Vagina (tissue), 2 donors: ENCODE results near the gene SETD3. TPM values are rescaled to one million over a fixed set of nuclear protein-coding genes. Genes with fewer than 3 reads are reported as not detected.
A peak's percentile ranks its signal among the peaks of the same experiment; 100 is the strongest.

Experiments used
- DNase-seq, 2 donors: peaks; one replicate each; pipeline ENCODE4 v3.0.0-alpha.2; 2017; ENCODE audit errors: extremely low spot score in 2 of 2
- H3K27ac ChIP-seq: fragments of 200-600 bp; sonication (generic); one replicate; pipeline ENCODE4 v1.5.1; 2019
- H3K27me3 ChIP-seq: fragments of 200-600 bp; sonication (generic); one replicate; pipeline ENCODE4 v1.5.1; 2019
- H3K36me3 ChIP-seq, 2 donors: fragments of 200-600 bp; sonication (generic); one replicate each; pipeline ENCODE4 v1.5.1; 2017 to 2019
- H3K4me1 ChIP-seq: fragments of 200-600 bp; sonication (generic); one replicate; pipeline ENCODE4 v1.5.1; 2019
- H3K4me3 ChIP-seq, 2 donors: fragments of 200-600 bp; sonication (generic); 1 replicate in 1 of 2; 2 replicates in 1 of 2; pipeline ENCODE4 v1.5.1; 2016 to 2019
- H3K9me3 ChIP-seq: fragments of 200-600 bp; sonication (generic); one replicate; pipeline ENCODE4 v1.5.1; 2019
- POLR2A ChIP-seq, 2 donors: fragments of 450-650 bp; IDR thresholded peaks; one replicate each; pipeline ENCODE4 v1.6.1; 2017; ENCODE audit warnings: antibody characterized with exemption in 2 of 2, mild to moderate bottlenecking in 2 of 2, moderate library complexity in 2 of 2
- POLR2AphosphoS5 ChIP-seq, 2 donors: sonication (generic); formaldehyde crosslinking; IDR thresholded peaks; one replicate each; pipeline ENCODE4 v1.9.0; 2017; ENCODE audit warnings: antibody characterized with exemption in 2 of 2, mild to moderate bottlenecking in 2 of 2, low read depth in 1 of 2; ENCODE audit not compliant: insufficient read depth in 1 of 2
- intact Hi-C: fragments of 100-400 bp; cut with DNase I; formaldehyde crosslinking; loops from one replicate; pipeline ENCODE4 v1.15.1; 2023
- total RNA-seq: library from RNA; depleted of rRNA; stranded (reverse); fragments of >200 nt; gene quantifications from one replicate; pipeline ENCODE4 v1.2.3, GENCODE V29; 2016
- TF ChIP-seq, protein P1 (sequence below), 3 experiments: fragments of 450-650 bp in 2 of 3; fragments of 200-600 bp in 1 of 3; sonication (generic) in 1 of 3; IDR thresholded peaks; one replicate each; pipeline ENCODE4 v1.5.1; 2017 to 2019; ENCODE audit warnings: antibody characterized with exemption in 3 of 3, mild to moderate bottlenecking in 2 of 3, moderate library complexity in 2 of 3

Gene SETD3
- total RNA-seq, 1 donor from 2014 or later, result 49.8 TPM

DNA sequence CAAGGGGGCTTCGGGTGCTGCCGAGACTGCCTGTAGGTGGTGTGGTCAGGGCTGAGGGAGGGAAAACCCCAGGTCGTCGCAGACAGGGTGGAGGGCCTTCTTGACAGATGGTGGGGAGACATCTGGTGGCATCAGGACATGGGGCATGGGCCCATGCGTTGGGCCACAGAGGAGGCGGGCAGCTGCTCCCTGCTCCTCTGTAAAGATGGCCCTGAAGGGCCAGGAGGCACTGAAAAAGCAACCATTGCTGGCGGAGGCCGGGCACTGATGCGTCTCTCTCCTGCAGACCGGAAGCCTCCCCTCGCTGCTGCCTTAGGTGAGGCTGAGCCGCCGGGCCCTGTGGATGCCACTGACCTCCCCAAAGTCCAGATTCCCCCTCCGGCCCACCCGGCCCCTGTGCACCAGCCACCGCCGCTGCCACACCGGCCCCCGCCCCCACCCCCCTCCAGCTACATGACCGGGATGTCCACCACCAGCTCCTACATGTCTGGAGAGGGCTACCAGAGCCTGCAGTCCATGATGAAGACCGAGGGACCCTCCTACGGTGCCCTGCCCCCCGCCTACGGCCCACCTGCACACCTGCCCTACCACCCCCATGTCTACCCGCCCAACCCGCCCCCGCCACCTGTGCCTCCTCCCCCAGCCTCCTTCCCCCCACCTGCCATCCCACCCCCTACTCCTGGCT is 29.4 kb upstream of the SETD3 start:
- Histone ChIP-seq H3K4me3 (no peak overlapping the region), H3K27me3 (no peaks in the 10 kb centered on the region), H3K4me1 (peaks cover 16% of the 10 kb centered on the region), H3K36me3 (peaks cover 0 to 71% of the 10 kb centered on the region in 2 donors), H3K27ac (no peak overlapping the region), H3K9me3 (no peaks in the 10 kb centered on the region)
- intact Hi-C loops, result no loop called here
- TF ChIP-seq POLR2AphosphoS5 (IDR thresholded peaks at IDR 0.05; ENCODE audit: insufficient read depth in 1 of 2, low read depth in 1 of 2) (no peak), POLR2A (IDR thresholded peaks at IDR 0.05) (no peak)
- TF ChIP-seq, protein P1, sequence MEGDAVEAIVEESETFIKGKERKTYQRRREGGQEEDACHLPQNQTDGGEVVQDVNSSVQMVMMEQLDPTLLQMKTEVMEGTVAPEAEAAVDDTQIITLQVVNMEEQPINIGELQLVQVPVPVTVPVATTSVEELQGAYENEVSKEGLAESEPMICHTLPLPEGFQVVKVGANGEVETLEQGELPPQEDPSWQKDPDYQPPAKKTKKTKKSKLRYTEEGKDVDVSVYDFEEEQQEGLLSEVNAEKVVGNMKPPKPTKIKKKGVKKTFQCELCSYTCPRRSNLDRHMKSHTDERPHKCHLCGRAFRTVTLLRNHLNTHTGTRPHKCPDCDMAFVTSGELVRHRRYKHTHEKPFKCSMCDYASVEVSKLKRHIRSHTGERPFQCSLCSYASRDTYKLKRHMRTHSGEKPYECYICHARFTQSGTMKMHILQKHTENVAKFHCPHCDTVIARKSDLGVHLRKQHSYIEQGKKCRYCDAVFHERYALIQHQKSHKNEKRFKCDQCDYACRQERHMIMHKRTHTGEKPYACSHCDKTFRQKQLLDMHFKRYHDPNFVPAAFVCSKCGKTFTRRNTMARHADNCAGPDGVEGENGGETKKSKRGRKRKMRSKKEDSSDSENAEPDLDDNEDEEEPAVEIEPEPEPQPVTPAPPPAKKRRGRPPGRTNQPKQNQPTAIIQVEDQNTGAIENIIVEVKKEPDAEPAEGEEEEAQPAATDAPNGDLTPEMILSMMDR (IDR thresholded peaks at IDR 0.05), result no peak
- peak in 1 of 2 donors; percentile 58 for DNase-seq

DNA sequence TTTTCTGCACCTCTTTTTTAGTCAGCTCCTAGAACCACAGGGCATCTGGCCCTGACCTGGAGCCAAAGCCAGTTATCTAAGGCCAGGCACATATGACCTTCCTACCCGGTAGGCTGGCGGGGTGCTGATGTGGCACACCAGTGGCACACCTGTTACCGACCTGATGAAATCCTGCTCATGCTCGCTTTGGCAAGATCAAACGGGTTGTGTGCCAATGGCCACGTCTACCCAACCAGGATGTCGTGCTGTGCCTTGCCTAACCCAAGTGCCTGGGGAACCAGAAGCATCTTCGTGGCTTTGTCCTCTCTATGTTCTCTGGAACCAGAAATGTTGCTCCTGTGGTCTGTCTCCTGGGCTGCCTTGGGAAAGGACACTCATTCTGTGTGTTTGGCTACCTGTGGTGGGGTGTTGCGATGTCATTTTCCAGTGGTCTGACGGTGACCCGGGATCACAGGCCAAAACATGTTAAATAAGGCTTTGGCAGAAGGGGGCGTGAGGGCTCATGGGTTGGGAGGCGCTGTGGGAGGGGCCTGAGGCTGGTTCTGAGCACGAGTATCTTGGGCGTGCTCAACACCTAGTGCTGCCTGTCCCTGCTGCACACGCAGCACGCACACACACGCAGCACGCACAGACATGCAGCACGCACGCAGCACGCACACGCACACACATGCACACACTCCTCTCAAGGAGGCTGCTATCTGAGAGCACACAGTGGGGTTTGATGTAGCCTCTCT is 28.4 kb upstream of the SETD3 start:
- Histone ChIP-seq H3K4me1 (peaks cover 16% of the 10 kb centered on the region), H3K36me3 (peaks cover 0 to 70% of the 10 kb centered on the region in 2 donors), H3K9me3 (no peaks in the 10 kb centered on the region), H3K27me3 (no peaks in the 10 kb centered on the region), H3K27ac (no peak overlapping the region), H3K4me3 (no peak overlapping the region)
- peak in 1 of 2 donors; percentile 6 for TF ChIP-seq POLR2AphosphoS5 (IDR thresholded peaks at IDR 0.05; ENCODE audit: insufficient read depth in 1 of 2, low read depth in 1 of 2)
- TF ChIP-seq, protein P1 (IDR thresholded peaks at IDR 0.05), result no peak
- DNase-seq, result peak in 1 of 2 donors; percentile 64
- intact Hi-C loops, result no loop called here

DNA sequence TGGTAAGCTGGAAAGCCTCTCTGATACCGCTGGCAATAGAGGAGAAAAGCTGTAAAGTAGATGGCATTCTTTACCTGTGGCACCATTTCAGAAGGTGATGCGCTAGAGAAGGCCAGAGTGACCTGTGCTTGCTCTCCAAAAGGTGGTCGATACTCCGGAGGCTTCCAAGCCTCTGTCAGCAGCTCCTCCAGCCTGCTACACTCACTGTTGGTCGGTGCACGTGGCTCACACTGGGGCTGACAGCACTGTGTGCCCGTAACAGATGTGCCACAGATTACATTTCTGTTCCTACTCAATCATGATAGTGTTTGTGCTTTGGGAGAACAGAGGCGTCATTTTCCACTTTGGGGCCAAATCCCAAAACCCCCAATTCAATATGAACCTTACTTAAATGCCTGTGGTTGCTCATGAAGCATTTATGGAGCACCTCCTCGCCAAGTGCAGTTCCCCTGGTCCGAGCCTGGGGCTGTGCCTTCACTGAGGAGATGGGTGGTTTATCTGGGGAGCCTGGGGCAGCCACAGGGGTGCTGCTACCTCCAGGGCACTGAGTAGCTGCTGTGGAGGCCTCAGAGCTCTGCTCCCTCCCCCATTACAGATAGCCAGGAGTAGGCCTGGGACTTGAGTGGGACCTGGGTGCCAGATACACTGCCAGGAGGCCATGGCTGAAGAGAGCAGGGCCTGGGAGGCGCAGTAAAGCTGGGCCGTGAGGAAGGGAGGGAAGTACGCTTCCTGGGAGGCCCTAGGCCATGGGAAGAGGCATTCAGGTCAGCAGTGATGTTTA is 27.4 kb upstream of the SETD3 start:
- H3K9me3 ChIP-seq, result no peaks in the 10 kb centered on the region
- no peaks in the 10 kb centered on the region for H3K27me3 ChIP-seq
- peaks cover 16% of the 10 kb centered on the region for H3K4me1 ChIP-seq
- no peak for TF ChIP-seq POLR2A (IDR thresholded peaks at IDR 0.05)
- TF ChIP-seq, protein P1 (IDR thresholded peaks at IDR 0.05), result no peak
- peaks cover 0 to 77% of the 10 kb centered on the region in 2 donors for H3K36me3 ChIP-seq
- peak in 1 of 2 donors; percentile 52 for DNase-seq
- no peak overlapping the region for H3K27ac ChIP-seq
- no peak overlapping the region for H3K4me3 ChIP-seq
- intact Hi-C loops, result no loop called here

DNA sequence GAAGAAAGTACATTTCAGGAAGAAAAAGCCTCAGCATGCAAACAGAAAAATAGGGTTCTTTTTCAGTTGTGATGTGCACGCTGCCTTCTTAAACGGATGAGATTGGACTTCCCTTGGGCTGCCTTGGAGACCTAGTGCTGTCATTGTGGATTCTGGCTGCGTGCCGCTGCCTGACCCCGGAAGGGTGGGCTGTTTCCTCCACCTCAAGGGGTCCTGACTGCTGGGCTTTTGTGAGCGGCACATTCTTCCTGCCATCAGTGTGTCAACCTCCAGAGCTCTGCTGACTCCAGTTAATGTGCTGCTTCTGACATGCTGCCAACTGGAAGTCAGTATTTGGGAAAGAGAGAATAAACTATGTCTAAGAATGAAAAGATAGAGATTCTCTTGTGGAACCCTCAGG is 25.6 kb upstream of the SETD3 start:
- H3K27ac ChIP-seq, result no peak overlapping the region
- TF ChIP-seq POLR2A (IDR thresholded peaks at IDR 0.05), result no peak

DNA sequence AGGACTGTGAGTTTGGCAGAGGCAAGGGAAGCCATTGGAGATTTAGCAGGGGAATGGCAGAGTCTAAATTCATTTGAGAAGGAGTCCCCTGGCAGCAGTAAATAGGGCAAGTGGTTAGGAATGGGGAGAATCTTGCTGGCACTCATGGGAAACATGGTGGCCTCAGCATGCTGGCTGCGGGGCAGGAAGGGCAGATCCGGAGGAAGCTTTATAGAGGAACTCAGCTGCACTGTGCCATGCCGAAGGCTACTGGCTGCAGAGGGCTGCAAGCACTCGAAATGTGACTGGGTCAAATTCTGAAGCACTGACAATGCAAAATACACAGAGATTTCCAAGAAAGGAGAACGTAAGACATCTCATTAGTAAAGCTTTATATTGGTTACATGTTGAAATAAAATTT is 24.4 kb upstream of the SETD3 start:
- DNase-seq, result no peak
- TF ChIP-seq POLR2AphosphoS5 (IDR thresholded peaks at IDR 0.05; ENCODE audit: insufficient read depth in 1 of 2, low read depth in 1 of 2) (no peak), POLR2A (IDR thresholded peaks at IDR 0.05) (no peak)
- TF ChIP-seq, protein P1 (IDR thresholded peaks at IDR 0.05), result no peak
- H3K4me3 ChIP-seq, result no peak overlapping the region
- no peaks in the 10 kb centered on the region for H3K4me1 ChIP-seq
- no peaks in the 10 kb centered on the region for H3K9me3 ChIP-seq
- H3K27ac ChIP-seq, result no peak overlapping the region
- intact Hi-C loops, result no loop called here
- H3K36me3 ChIP-seq, result peaks cover 0 to 94% of the 10 kb centered on the region in 2 donors
- no peaks in the 10 kb centered on the region for H3K27me3 ChIP-seq

More for the DNA sequence above, 25.6 kb upstream of the SETD3 start:
- Histone ChIP-seq H3K27me3 (no peaks in the 10 kb centered on the region), H3K36me3 (peaks cover 0 to 89% of the 10 kb centered on the region in 2 donors), H3K4me3 (no peak overlapping the region), H3K9me3 (no peaks in the 10 kb centered on the region), H3K4me1 (peaks cover 9% of the 10 kb centered on the region)
- no peak for DNase-seq
- intact Hi-C loops, result no loop called here
